ENCODE measurements around the gene PHF19.

DNA sequence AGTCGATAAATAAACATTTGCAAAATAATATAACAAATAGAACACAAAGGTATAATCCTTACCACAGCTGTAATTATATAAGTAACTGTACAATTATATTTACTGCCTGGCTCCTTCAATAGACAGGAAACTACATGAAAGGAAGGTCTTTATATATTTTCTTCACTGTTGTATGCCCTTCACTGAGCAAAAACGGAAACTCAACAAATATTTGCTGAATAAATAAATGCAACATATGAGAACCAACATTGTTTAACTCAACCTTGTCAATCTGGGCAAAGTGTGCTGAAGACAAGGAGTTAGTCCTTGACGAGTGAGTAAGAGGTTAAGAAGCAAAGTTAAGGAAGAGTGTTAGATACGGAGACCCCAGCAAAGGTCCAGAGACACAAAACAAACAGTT is 56.9 kb downstream of the PHF19 start:
- TF ChIP-seq POLR2A (IDR thresholded peaks at IDR 0.05; ENCODE audit: extremely low read depth, insufficient read length) = no peak
- TF ChIP-seq, protein P1, sequence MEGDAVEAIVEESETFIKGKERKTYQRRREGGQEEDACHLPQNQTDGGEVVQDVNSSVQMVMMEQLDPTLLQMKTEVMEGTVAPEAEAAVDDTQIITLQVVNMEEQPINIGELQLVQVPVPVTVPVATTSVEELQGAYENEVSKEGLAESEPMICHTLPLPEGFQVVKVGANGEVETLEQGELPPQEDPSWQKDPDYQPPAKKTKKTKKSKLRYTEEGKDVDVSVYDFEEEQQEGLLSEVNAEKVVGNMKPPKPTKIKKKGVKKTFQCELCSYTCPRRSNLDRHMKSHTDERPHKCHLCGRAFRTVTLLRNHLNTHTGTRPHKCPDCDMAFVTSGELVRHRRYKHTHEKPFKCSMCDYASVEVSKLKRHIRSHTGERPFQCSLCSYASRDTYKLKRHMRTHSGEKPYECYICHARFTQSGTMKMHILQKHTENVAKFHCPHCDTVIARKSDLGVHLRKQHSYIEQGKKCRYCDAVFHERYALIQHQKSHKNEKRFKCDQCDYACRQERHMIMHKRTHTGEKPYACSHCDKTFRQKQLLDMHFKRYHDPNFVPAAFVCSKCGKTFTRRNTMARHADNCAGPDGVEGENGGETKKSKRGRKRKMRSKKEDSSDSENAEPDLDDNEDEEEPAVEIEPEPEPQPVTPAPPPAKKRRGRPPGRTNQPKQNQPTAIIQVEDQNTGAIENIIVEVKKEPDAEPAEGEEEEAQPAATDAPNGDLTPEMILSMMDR (IDR thresholded peaks at IDR 0.05; ENCODE audit: low read depth, low read length) = no peak
